Epithelial cell of proximal tubule (primary cell): Measurements from ENCODE around the gene SEMA6A. TPM values are rescaled to one million over a fixed set of nuclear protein-coding genes. Genes with fewer than 3 reads are reported as not detected.
A peak's percentile ranks its signal among the peaks of the same experiment; 100 is the strongest.

Experiments
- DNase-seq: peaks from one replicate; pipeline ENCODE4 v3.0.0-alpha.2; 2011; ENCODE audit warnings: low read depth
- H3K4me3 ChIP-seq: 2 replicates; pipeline ENCODE4 v1.5.1; 2011; ENCODE audit warnings: low read depth, mild to moderate bottlenecking, low read length
- total RNA-seq: library from RNA; depleted of rRNA; stranded (reverse); fragments of >200 nt; gene quantifications from 2 replicates; pipeline ENCODE4 v1.2.3, GENCODE V29; 2015
- TF ChIP-seq, protein P1 (sequence below): conservative IDR thresholded peaks from 2 replicates; pipeline ENCODE4 v1.5.1; 2012; ENCODE audit warnings: low read depth, mild to moderate bottlenecking, low read length

The SEMA6A gene
- total RNA-seq, 1 donor from 2014 or later, result 11.6 TPM

DNA sequence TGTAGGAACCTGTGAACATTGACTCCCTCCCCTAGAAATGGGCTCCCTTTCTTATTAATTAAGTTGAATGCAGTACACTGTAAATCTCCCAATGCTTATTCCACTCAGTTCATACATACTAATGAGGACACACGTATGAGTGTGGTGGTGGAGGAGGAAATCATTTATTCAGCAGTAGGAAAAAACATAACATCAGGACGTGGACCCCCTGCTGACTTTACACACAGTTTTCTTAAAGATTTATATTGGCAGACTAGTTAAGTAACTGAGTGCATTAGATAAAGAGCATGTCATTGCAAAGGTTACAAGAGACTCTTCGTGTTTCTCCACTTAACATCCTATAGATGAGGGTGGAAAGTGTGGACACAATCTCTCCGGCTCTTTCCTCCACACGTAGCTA, 37.8 kb upstream of the SEMA6A start:
- DNase-seq, result no peak
- H3K4me3 ChIP-seq, result no peak overlapping the region
- TF ChIP-seq, protein P1, sequence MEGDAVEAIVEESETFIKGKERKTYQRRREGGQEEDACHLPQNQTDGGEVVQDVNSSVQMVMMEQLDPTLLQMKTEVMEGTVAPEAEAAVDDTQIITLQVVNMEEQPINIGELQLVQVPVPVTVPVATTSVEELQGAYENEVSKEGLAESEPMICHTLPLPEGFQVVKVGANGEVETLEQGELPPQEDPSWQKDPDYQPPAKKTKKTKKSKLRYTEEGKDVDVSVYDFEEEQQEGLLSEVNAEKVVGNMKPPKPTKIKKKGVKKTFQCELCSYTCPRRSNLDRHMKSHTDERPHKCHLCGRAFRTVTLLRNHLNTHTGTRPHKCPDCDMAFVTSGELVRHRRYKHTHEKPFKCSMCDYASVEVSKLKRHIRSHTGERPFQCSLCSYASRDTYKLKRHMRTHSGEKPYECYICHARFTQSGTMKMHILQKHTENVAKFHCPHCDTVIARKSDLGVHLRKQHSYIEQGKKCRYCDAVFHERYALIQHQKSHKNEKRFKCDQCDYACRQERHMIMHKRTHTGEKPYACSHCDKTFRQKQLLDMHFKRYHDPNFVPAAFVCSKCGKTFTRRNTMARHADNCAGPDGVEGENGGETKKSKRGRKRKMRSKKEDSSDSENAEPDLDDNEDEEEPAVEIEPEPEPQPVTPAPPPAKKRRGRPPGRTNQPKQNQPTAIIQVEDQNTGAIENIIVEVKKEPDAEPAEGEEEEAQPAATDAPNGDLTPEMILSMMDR, result no peak

DNA sequence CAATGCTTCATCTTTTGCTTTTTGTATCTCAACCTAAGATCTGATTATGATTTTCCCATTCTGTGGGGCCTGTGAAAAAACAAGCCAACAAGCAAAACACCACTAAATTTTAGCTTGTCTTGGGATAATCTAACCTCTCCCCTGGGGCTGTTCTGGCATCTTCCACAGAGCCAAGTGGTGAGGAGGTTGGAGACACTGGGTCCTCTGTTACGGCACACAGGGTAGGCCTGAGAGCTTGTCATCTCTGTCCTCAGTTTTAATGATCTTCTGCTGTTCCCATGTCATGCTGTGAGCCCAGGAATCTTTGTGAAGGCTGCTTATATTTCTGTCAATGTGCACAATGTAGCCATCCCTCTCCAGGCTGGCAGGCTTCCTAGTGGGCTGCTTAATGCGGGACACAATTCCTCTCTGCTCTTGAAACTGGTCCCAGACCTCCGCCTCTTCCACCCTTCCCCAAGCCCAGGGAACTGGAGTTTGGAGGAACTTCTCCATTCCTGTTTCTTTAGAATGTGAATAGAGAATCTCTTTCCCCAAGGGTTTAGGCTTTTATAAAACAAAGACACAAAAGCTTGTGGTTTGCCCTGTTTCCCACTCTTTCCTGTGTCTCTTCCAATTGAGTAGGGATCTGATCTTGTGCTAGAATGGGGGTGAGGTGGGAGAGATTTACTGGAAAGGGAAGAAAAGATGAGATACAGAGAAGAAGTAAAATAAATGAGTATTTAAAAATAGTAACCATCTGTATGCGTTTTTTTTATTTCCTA, 30.9 kb upstream of the SEMA6A start:
- TF ChIP-seq, protein P1, result no peak
- DNase-seq, result no peak
- H3K4me3 ChIP-seq, result no peak overlapping the region

DNA sequence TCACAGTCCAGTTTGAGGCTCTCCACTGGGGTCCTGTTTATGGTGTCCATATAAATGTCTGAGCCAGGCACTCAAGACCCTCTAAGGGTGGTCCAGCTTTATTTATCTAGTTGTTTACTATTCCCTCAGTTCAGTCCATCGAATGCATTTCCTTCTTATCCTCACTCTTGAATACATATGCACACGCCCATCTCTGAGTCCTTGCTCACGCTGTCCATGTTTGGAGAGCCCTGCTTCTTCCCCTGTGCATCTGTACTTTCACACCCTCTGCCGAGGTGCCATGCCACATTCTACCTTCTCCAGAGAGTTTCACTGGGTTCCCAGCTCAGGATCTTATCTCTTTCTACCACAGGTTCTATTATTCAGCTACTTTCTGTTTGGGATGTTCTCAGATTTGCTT, 30.2 kb upstream of the SEMA6A start:
- TF ChIP-seq, protein P1, result no peak
- no peak overlapping the region for H3K4me3 ChIP-seq
- DNase-seq, result no peak

DNA sequence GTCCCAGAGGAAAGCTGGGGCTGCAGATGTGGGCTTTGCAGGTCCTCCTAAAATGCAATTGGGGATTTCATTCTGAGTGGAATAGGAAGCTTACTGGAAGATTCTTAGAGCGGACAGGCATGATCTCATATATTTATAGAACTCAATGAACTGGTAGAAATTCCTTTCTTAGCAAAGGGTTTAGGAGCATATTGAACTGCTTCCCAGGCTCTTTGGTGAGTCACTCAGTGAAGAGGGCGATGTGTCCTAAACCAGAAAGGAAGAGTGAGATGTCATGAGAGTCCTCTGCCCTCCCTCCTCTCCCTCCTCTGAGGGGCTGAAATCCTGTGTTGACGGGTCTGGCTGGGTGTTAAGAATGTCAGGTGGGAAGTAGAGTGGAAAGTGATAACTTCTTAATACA, 26.3 kb upstream of the SEMA6A start:
- peak; percentile 82 for DNase-seq
- no peak overlapping the region for H3K4me3 ChIP-seq
- TF ChIP-seq, protein P1, result no peak

DNA sequence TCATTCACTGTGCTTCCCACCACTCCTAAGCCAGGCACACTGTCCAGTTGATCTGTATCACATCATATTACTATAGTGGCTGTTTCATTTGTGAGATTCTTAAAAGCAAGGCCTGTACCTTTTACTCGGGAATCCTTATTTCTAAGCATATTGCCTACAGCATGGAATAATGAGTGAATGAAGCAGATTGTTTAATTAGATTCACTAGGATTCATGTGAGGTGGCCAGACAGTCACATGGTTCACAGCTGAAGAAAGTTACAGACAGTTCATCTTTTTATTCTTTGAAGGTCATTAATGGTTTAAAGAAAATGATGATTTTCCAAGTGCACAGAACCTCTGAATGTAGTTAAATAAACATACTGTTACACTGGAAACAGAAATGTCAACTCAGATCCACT, 24.3 kb upstream of the SEMA6A start:
- TF ChIP-seq, protein P1, result no peak

DNA sequence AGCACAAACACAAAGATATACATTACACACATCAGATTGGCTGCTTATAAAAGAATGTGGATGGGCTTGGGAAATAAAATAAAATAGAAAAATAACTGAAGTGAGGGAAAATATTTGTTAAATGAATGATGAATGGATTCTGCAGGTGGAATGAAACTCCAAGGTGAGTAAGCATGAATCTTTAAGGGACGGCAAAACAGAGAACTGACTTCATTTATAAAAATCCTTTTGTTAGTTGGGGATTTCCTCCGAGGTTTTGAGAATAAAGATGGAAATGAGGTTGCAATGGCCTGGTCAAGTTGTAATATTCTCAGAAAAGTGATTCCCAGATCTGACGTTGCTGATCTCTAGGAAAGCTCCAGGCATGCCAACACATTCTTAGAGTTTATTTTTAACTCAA, 20.9 kb upstream of the SEMA6A start:
- DNase-seq, result no peak
- TF ChIP-seq, protein P1, result no peak

More for the DNA sequence above, 24.3 kb upstream of the SEMA6A start:
- DNase-seq, result no peak
- no peak overlapping the region for H3K4me3 ChIP-seq

DNA sequence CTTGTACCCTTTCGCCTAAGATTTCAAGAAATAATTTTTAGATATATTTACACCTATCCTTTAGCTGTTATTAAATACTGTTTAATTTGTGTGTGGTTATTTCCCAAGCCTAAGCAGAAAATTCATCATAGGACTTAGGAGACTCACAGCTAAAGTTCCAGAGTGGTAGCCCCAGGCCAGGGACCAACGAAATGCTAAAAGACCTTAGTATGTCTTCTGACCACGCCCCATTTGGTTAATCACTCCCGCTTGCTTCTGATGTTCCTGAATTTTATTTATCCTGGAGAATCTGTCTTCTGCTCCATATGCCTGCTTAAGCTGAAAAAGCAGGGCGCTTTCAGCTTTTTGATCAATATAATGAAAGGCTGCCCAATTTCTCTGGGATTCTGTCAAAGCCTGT, 18.7 kb upstream of the SEMA6A start:
- no peak for DNase-seq
- TF ChIP-seq, protein P1, result no peak
- no peak overlapping the region for H3K4me3 ChIP-seq

More for the DNA sequence above, 20.9 kb upstream of the SEMA6A start:
- H3K4me3 ChIP-seq, result no peak overlapping the region
